Lower lobe of right lung (tissue), 2 donors: ENCODE data around the gene CCDC12. TPM values are rescaled to one million over a fixed set of nuclear protein-coding genes. Genes with fewer than 3 reads are reported as not detected.

ENCODE experiments used
- ATAC-seq, 2 donors: fragments of 200-7000 bp; cut with Tn5 transposase; one replicate each; pipeline ENCODE4 v1.9.1; 2020 to 2022; ENCODE audit warnings: mild to moderate bottlenecking in 2 of 2, moderate library complexity in 2 of 2
- DNase-seq: peaks from one replicate; pipeline ENCODE4 v3.0.0-alpha.2; 2020
- H3K27ac ChIP-seq: fragments of 200-600 bp; one replicate; pipeline ENCODE4 v1.8.0; 2022
- H3K27me3 ChIP-seq: fragments of 200-600 bp; one replicate; pipeline ENCODE4 v1.8.0; 2022; ENCODE audit warnings: low read depth
- H3K36me3 ChIP-seq: fragments of 200-600 bp; one replicate; pipeline ENCODE4 v1.8.0; 2022; ENCODE audit warnings: mild to moderate bottlenecking
- H3K4me1 ChIP-seq: fragments of 200-600 bp; one replicate; pipeline ENCODE4 v1.8.0; 2022
- H3K4me3 ChIP-seq: fragments of 200-600 bp; one replicate; pipeline ENCODE4 v1.8.0; 2022; ENCODE audit warnings: mild to moderate bottlenecking
- H3K9me3 ChIP-seq: fragments of 200-600 bp; one replicate; pipeline ENCODE4 v1.8.0; 2022
- CTCF ChIP-seq: fragments of 200-600 bp; IDR thresholded peaks from one replicate; pipeline ENCODE4 v1.8.0; 2022; ENCODE audit warnings: antibody characterized with exemption, mild to moderate bottlenecking
- intact Hi-C: fragments of 100-400 bp; cut with DNase I; formaldehyde crosslinking; loops from one replicate; pipeline ENCODE4 v1.11.0; 2022
- total RNA-seq: library from RNA; stranded (reverse); fragmentation: NEBNext Ultra II Directional; extraction: Animal tissue kit (Norgen Biotek cat#: 25700); gene quantifications from one replicate; pipeline ENCODE4 v1.2.1, GENCODE V29; 2021
- donor health status: DM: no; HTN: yes; CAD: no; lungs with severe emphysema.

Gene CCDC12
- total RNA-seq, 1 donor from 2014 or later, result 42.9 TPM

DNA sequence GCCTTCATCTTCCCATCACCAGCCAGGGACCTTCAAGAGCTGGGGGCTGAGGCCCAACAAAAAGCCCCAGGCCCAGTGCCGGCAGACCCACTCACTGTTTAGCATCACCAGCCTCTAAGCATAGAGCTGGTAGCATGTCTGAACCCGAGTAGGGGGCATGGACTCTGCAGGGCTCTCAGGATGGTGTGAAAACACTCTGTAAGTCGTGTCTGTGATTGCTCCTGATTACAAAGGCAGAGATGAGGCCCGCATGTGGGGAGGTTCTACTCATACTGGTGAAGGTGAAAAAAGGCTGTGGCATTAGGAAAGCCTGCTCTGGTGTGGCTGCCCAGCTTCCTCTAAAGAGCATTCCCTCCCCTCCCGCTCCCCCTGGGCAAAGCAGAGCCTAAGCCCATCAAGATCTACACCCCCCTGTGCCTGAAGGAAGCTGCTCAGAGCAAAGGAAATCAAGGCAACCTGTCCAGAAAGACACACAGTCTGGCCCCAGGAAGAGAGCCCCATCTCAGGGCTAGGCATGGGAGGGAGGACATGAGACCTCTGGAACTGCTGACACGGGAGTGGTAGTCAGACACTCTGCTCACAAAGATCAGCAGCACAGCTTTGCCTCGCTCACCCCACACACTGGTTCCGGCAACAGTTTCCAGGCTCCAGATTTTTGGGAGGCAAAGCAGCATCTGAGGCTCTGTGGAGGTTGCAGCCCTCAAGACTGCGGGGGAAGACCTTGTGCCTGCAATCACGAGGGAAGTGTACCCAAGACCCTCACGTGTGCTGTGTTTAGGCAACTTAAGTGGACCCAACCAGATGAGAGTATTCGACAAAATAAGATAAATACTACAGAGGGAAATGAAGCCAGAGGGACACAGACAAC, 36.7 kb downstream of the CCDC12 start:
- no peak for TF ChIP-seq CTCF
- DNase-seq (no peak), ATAC-seq (no peak)
- Histone ChIP-seq H3K27ac (no peak overlapping the region), H3K36me3 (peaks cover 44% of the 10 kb centered on the region), H3K4me1 (peaks cover 76% of the 10 kb centered on the region), H3K9me3 (no peaks in the 10 kb centered on the region), H3K27me3 (no peaks in the 10 kb centered on the region), H3K4me3 (no peak overlapping the region)
- intact Hi-C loops, result no loop called here

DNA sequence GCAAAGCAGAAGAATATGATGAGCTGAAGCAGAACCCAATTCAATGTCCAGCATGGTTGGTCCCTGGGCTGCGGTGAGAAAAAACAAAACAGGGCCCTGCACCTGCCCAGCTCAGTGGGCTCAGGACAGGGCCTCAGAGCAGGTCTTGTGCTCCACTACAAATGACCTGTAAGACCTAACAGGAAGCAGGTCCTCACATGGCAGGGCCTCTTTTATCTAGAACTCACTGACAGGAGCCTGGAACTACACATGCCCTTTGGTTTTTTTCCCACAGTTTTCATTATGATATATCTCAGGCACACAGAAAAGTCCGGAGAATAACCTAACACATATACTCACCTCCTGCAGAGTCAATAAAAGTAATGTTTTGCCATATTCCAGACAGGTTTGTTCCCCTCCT, 38.4 kb downstream of the CCDC12 start:
- intact Hi-C loops, result no loop called here
- Histone ChIP-seq H3K36me3 (peaks cover 44% of the 10 kb centered on the region), H3K27ac (no peak overlapping the region), H3K4me3 (no peak overlapping the region), H3K9me3 (no peaks in the 10 kb centered on the region), H3K4me1 (peaks cover 76% of the 10 kb centered on the region), H3K27me3 (no peaks in the 10 kb centered on the region)
- TF ChIP-seq CTCF, result no peak
- DNase-seq, result no peak
- ATAC-seq, result no peak

- H3K9me3 ChIP-seq, result no peaks in the 10 kb centered on the region
- DNase-seq, result peak; percentile 24
- H3K36me3 ChIP-seq, result peaks cover 44% of the 10 kb centered on the region
- intact Hi-C loops, result no loop called here
- H3K27ac ChIP-seq, result peak overlapping the region; percentile 66
- no peak for ATAC-seq
- no peaks in the 10 kb centered on the region for H3K27me3 ChIP-seq
- H3K4me1 ChIP-seq, result peaks cover 80% of the 10 kb centered on the region
- no peak overlapping the region for H3K4me3 ChIP-seq
- TF ChIP-seq CTCF, result no peak
Observed at GRCh38 chr3:46936733-46937250, 39.8 kb downstream of the CCDC12 start.

DNA sequence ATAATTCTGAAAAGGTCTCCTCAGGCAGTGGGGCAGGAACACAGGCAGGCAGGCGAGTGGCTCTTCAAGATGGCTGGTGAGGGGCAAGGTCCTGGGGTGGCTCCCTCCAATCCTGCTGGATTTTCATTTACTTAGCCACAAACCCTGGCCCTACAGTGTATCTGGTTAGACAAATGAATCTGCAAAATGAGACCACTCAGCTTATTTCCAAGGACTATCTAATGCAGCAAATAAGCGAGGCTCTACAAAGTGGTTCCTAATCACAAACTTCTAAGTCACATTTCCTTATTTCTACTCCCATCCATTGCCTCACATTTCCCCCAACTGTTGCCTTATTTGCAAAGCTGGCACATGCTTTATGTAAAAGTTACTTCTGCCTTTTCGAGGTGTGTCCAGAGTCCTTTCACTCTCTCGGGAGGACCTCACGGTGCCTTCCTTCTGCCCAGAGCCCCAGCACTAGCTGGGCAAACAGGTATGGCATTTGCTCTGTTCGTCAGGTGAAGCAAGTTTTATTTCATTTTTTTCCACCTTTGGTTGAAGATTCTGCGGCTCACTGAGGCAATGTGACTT, 40.5 kb downstream of the CCDC12 start:
- Histone ChIP-seq H3K27ac (peak overlapping the region; percentile 66), H3K9me3 (no peaks in the 10 kb centered on the region), H3K4me3 (no peak overlapping the region), H3K27me3 (no peaks in the 10 kb centered on the region), H3K36me3 (peaks cover 44% of the 10 kb centered on the region), H3K4me1 (peaks cover 83% of the 10 kb centered on the region)
- intact Hi-C loops, result no loop called here
- DNase-seq (peak; percentile 49), ATAC-seq (no peak)
- no peak for TF ChIP-seq CTCF

- no peak overlapping the region for H3K4me3 ChIP-seq
- DNase-seq, result peak; percentile 76
- intact Hi-C loops, result no loop called here
- peak; percentile 53 for TF ChIP-seq CTCF
- H3K36me3 ChIP-seq, result peaks cover 38% of the 10 kb centered on the region
- H3K4me1 ChIP-seq, result peaks cover 90% of the 10 kb centered on the region
- peak; percentile 76 to 79 for ATAC-seq
- peak overlapping the region; percentile 66 for H3K27ac ChIP-seq
- no peaks in the 10 kb centered on the region for H3K9me3 ChIP-seq
- no peaks in the 10 kb centered on the region for H3K27me3 ChIP-seq
Observed at GRCh38 chr3:46935168-46935858, 41.2 kb downstream of the CCDC12 start.
